HepG2 (cell line): ENCODE data around the gene NUDT7. TPM values are rescaled to one million over a fixed set of nuclear protein-coding genes. Genes with fewer than 3 reads are reported as not detected.

Experiments
- ATRX ChIP-seq: sonication (generic); formaldehyde crosslinking; IDR thresholded peaks from 2 replicates; pipeline ENCODE4 v1.4.0; 2020; ENCODE audit warnings: missing genetic modification reagents, borderline replicate concordance
- E2F5 ChIP-seq: sonication (generic); formaldehyde crosslinking; conservative IDR thresholded peaks from 2 replicates; pipeline ENCODE4 v1.4.0; 2020; ENCODE audit warnings: missing genetic modification reagents
- HOXA7 ChIP-seq: sonication (generic); formaldehyde crosslinking; IDR thresholded peaks from 2 replicates; pipeline ENCODE4 v1.8.1; 2022; ENCODE audit warnings: mild to moderate bottlenecking, missing genetic modification reagents, moderate library complexity
- REPIN1 ChIP-seq: sonication (generic); formaldehyde crosslinking; IDR thresholded peaks from 2 replicates; pipeline ENCODE4 v1.8.0; 2022; ENCODE audit warnings: missing genetic modification reagents, low read depth, mild to moderate bottlenecking, borderline replicate concordance
- RXRB ChIP-seq: IDR thresholded peaks from 2 replicates; pipeline ENCODE4 v1.6.1; 2016; ENCODE audit warnings: borderline replicate concordance, missing genetic modification reagents, missing compliant biosample characterization
- SOX5 ChIP-seq: IDR thresholded peaks from 2 replicates; pipeline ENCODE4 v1.6.1; 2016; ENCODE audit warnings: borderline replicate concordance
- TFE3 ChIP-seq: IDR thresholded peaks from 2 replicates; pipeline ENCODE4 v1.6.1; 2016
- TP53 ChIP-seq: sonication (generic); formaldehyde crosslinking; conservative IDR thresholded peaks from 2 replicates; pipeline ENCODE4 v1.4.0; 2020; ENCODE audit warnings: missing genetic modification reagents
- ZBTB4 ChIP-seq: sonication (generic); formaldehyde crosslinking; IDR thresholded peaks from 2 replicates; pipeline ENCODE4 v1.4.0; 2020; ENCODE audit warnings: missing genetic modification reagents, mild to moderate bottlenecking, borderline replicate concordance
- ZMYM4 ChIP-seq: sonication (generic); formaldehyde crosslinking; IDR thresholded peaks from 2 replicates; pipeline ENCODE4 v1.8.1; 2023; ENCODE audit warnings: mild to moderate bottlenecking, missing genetic modification reagents
- ZNF205 ChIP-seq: IDR thresholded peaks from 2 replicates; pipeline ENCODE4 v1.6.1; 2018; ENCODE audit warnings: missing biosample characterization, missing genetic modification reagents
- ZNF207 ChIP-seq: fragments of 450-650 bp; IDR thresholded peaks from 2 replicates; pipeline ENCODE4 v1.6.1; 2016; ENCODE audit warnings: antibody characterized with exemption, borderline replicate concordance
- ZNF280D ChIP-seq: sonication (generic); formaldehyde crosslinking; IDR thresholded peaks from 2 replicates; pipeline ENCODE4 v1.5.1; 2020; ENCODE audit warnings: mild to moderate bottlenecking, missing genetic modification reagents
- ZNF33B ChIP-seq: sonication (generic); formaldehyde crosslinking; IDR thresholded peaks from 2 replicates; pipeline ENCODE4 v1.5.1; 2020; ENCODE audit warnings: mild to moderate bottlenecking, missing genetic modification reagents
- ZNF460 ChIP-seq: sonication (generic); formaldehyde crosslinking; IDR thresholded peaks from 2 replicates; pipeline ENCODE4 v1.5.1; 2020; ENCODE audit warnings: missing genetic modification reagents, mild to moderate bottlenecking, borderline replicate concordance
- ZNF546 ChIP-seq: sonication (generic); formaldehyde crosslinking; conservative IDR thresholded peaks from 2 replicates; pipeline ENCODE4 v1.8.1; 2023; ENCODE audit warnings: mild to moderate bottlenecking, missing genetic modification reagents
- ZNF564 ChIP-seq: sonication (generic); formaldehyde crosslinking; IDR thresholded peaks from 2 replicates; pipeline ENCODE4 v1.8.1; 2023; ENCODE audit warnings: mild to moderate bottlenecking, missing genetic modification reagents
- ZNF598 ChIP-seq: sonication (generic); formaldehyde crosslinking; IDR thresholded peaks from 2 replicates; pipeline ENCODE4 v1.5.1; 2020; ENCODE audit warnings: mild to moderate bottlenecking, missing genetic modification reagents, borderline replicate concordance
- ZNF615 ChIP-seq: sonication (generic); formaldehyde crosslinking; IDR thresholded peaks from 2 replicates; pipeline ENCODE4 v1.5.0; 2020; ENCODE audit warnings: mild to moderate bottlenecking, missing genetic modification reagents, borderline replicate concordance
- ZNF704 ChIP-seq: sonication (generic); formaldehyde crosslinking; IDR thresholded peaks from 2 replicates; pipeline ENCODE4 v1.8.1; 2023; ENCODE audit warnings: mild to moderate bottlenecking, inconsistent platforms, moderate library complexity, missing genetic modification reagents, borderline replicate concordance
- ZNF780A ChIP-seq: sonication (generic); formaldehyde crosslinking; IDR thresholded peaks from 2 replicates; pipeline ENCODE4 v1.8.0; 2022; ENCODE audit warnings: mild to moderate bottlenecking, missing genetic modification reagents, moderate library complexity
- polyA plus RNA-seq, 8 experiments: library from polyadenylated mRNA; depleted of rRNA in 3 of 8; stranded (reverse) in 7 of 8; unstranded in 1 of 8; fragments of >200 nt; fragmentation: Illumina TruSeq in 4 of 8; extraction: Trizol in 4 of 8; gene quantifications; 2 replicates each; pipeline versions ENCODE4 v1.2.1 to v1.2.3, GENCODE V29; 2011 to 2016; ENCODE audit warnings: low read depth in 4 of 8, missing spikeins in 1 of 8, mixed read lengths in 1 of 8; ENCODE audit not compliant: insufficient read depth in 1 of 8
- total RNA-seq, 5 experiments: library from RNA; depleted of rRNA; stranded (reverse); fragments of >200 nt; fragmentation: Illumina TruSeq; extraction: Trizol; gene quantifications; 2 replicates each; pipeline ENCODE4 v1.2.3, GENCODE V29; 2016; ENCODE audit warnings: low read depth in 1 of 5

Gene NUDT7
- total and polyA plus RNA-seq, 2 of the 13 experiments (the other 11 are each of a cell fraction or from before 2014, with no cell fraction given) = 14.3 to 23.9 TPM

GRCh38 chr16:77736879-77737278, 14.6 kb downstream of the NUDT7 start (continued):
- TF ChIP-seq E2F5 (CRISPR knock-in tag) (no peak), ZNF546 (CRISPR knock-in tag) (no peak), ZNF780A (CRISPR knock-in tag) (no peak), ZBTB4 (no peak), ZNF564 (CRISPR knock-in tag) (peak; percentile 72; the same call in 1 of the 2 replicates), RXRB (CRISPR knock-in tag) (peak; percentile 85), ATRX (no peak), REPIN1 (peak; percentile 68; the same call in 1 of the 2 replicates), ZMYM4 (CRISPR knock-in tag) (no peak; the same call in 1 of the 2 replicates), TP53 (CRISPR knock-in tag) (no peak), ZNF205 (CRISPR knock-in tag) (no peak), ZNF280D (CRISPR knock-in tag) (no peak), HOXA7 (CRISPR knock-in tag) (no peak), ZNF207 (no peak), ZNF33B (CRISPR knock-in tag) (no peak), ZNF704 (CRISPR knock-in tag) (no peak), TFE3 (CRISPR knock-in tag) (peak; percentile 63; the same call in 1 of the 2 replicates), ZNF460 (CRISPR knock-in tag) (no peak), ZNF615 (no peak), ZNF598 (CRISPR knock-in tag) (no peak), SOX5 (CRISPR knock-in tag) (peak; percentile 92)
